ENCODE results near the gene CD82.

The CD82 gene

GRCh38 chr11:44561964-44562734 is 3.3 kb upstream of the CD82 start:
- no peak for DNase-seq (ENCODE audit: low spot score)

- DNase-seq (ENCODE audit: low spot score): no peak
Observed at GRCh38 chr11:44562845-44563460, 2.5 kb upstream of the CD82 start.

- DNase-seq (ENCODE audit: low spot score): no peak
Observed at GRCh38 chr11:44563711-44564110, 1.8 kb upstream of the CD82 start.

GRCh38 chr11:44564166-44564565 is 1.3 kb upstream of the CD82 start:
- peak; percentile 25 for DNase-seq (ENCODE audit: low spot score)

GRCh38 chr11:44564670-44565210 is 723 bp upstream of the CD82 start:
- DNase-seq (ENCODE audit: low spot score): peak; percentile 77

GRCh38 chr11:44565953-44566949 is 788 bp downstream of the CD82 start:
- peak; percentile 37 for DNase-seq (ENCODE audit: low spot score)

GRCh38 chr11:44566952-44567875 is 1.8 kb downstream of the CD82 start:
- DNase-seq (ENCODE audit: low spot score): no peak

- DNase-seq (ENCODE audit: low spot score): no peak
Observed at GRCh38 chr11:44567876-44568256, 2.4 kb downstream of the CD82 start.

GRCh38 chr11:44568331-44568657 is 2.8 kb downstream of the CD82 start:
- no peak for DNase-seq (ENCODE audit: low spot score)

- DNase-seq (ENCODE audit: low spot score): peak; percentile 84
Observed at GRCh38 chr11:44568658-44569473, 3.4 kb downstream of the CD82 start.

- no peak for DNase-seq (ENCODE audit: low spot score)
Observed at GRCh38 chr11:44570411-44571155, 5.1 kb downstream of the CD82 start.

GRCh38 chr11:44571871-44572270 is 6.4 kb downstream of the CD82 start:
- no peak for DNase-seq (ENCODE audit: low spot score)

GRCh38 chr11:44572436-44572835 is 7.0 kb downstream of the CD82 start:
- DNase-seq (ENCODE audit: low spot score): no peak

- DNase-seq (ENCODE audit: low spot score): no peak
Observed at GRCh38 chr11:44572884-44573283, 7.4 kb downstream of the CD82 start.

GRCh38 chr11:44573333-44573732 is 7.9 kb downstream of the CD82 start:
- DNase-seq (ENCODE audit: low spot score): no peak

GRCh38 chr11:44574610-44575287 is 9.3 kb downstream of the CD82 start:
- DNase-seq (ENCODE audit: low spot score): peak; percentile 82

GRCh38 chr11:44575288-44575672 is 9.8 kb downstream of the CD82 start:
- DNase-seq (ENCODE audit: low spot score): no peak

- DNase-seq (ENCODE audit: low spot score): no peak
Observed at GRCh38 chr11:44575962-44576361, 10.5 kb downstream of the CD82 start.

- DNase-seq (ENCODE audit: low spot score): no peak
Observed at GRCh38 chr11:44576656-44577055, 11.2 kb downstream of the CD82 start.

All from SW480 (cell line).